ENCODE data around the gene BRME1. TPM values are rescaled to one million over a fixed set of nuclear protein-coding genes. Genes with fewer than 3 reads are reported as not detected.

BRME1 gene
- total RNA-seq, 1 experiment from 2014 or later = 1.5 TPM

GRCh38 chr19:13861714-13862531 is 44.0 kb downstream of the BRME1 start:
- BruUV-seq (replicated peaks) = TSS peak; percentile 77
- TF ChIP-seq CTCF (IDR thresholded peaks at IDR 0.05; ENCODE audit: unreplicated experiment) = peak; percentile 88
- Mint-ChIP-seq H3K27ac (ENCODE audit: unreplicated experiment) (peak overlapping the region; percentile 81), H3K27me3 (ENCODE audit: unreplicated experiment) (no peaks in the 10 kb centered on the region), H3K4me1 (ENCODE audit: low read depth, unreplicated experiment) (peaks cover 51% of the 10 kb centered on the region), H3K9me3 (ENCODE audit: low read depth, unreplicated experiment) (no peaks in the 10 kb centered on the region), H3K36me3 (ENCODE audit: insufficient read depth, unreplicated experiment) (peaks cover 58% of the 10 kb centered on the region), H3K4me3 (ENCODE audit: low read depth, unreplicated experiment) (peak overlapping the region; percentile 80)
- peak; percentile 91 for DNase-seq
- CTCF ChIA-PET = interaction anchor here (0.5 to 2.2 kb wide), 19 partner anchors 10 to 801 kb away, joined by 3 to 16 read pairs (median 4); partner anchors contain the start of gene ZSWIM4
- intact Hi-C loops (cut with micrococcal nuclease; ENCODE audit: unreplicated experiment) = loop anchor here (1.0 kb wide), 1 partner anchor 77 kb away; no protein-coding TSS in a partner anchor

- Mint-ChIP-seq H3K4me3 (ENCODE audit: low read depth, unreplicated experiment) (peak overlapping the region; percentile 80), H3K4me1 (ENCODE audit: low read depth, unreplicated experiment) (peaks cover 46% of the 10 kb centered on the region), H3K9me3 (ENCODE audit: low read depth, unreplicated experiment) (no peaks in the 10 kb centered on the region), H3K36me3 (ENCODE audit: insufficient read depth, unreplicated experiment) (peaks cover 52% of the 10 kb centered on the region), H3K27ac (ENCODE audit: unreplicated experiment) (peak overlapping the region; percentile 81), H3K27me3 (ENCODE audit: unreplicated experiment) (no peaks in the 10 kb centered on the region)
- CTCF ChIA-PET = interaction anchor here (0.7 to 2.2 kb wide), 5 partner anchors 10 to 78 kb away, joined by 3 to 16 read pairs (median 3); no protein-coding TSS in a partner anchor
- BruUV-seq (replicated peaks) = TSS peak; percentile 80
- TF ChIP-seq CTCF (IDR thresholded peaks at IDR 0.05; ENCODE audit: unreplicated experiment) = no peak
- no peak for DNase-seq
- intact Hi-C loops (cut with micrococcal nuclease; ENCODE audit: unreplicated experiment) = no loop called here
These were observed 44.6 kb downstream of the BRME1 start for GRCh38 chr19:13861392-13861713.

GRCh38 chr19:13860679-13861391 is 45.1 kb downstream of the BRME1 start:
- intact Hi-C loops (cut with micrococcal nuclease; ENCODE audit: unreplicated experiment) = no loop called here
- H3K27me3 Mint-ChIP-seq (ENCODE audit: unreplicated experiment) = no peaks in the 10 kb centered on the region
- BruUV-seq (replicated peaks) = no TSS peak
- no peak for DNase-seq
- CTCF ChIA-PET = interaction anchor here (0.7 to 2.2 kb wide), 4 partner anchors 9 to 77 kb away, joined by 3 to 16 read pairs (median 4); no protein-coding TSS in a partner anchor
- H3K4me1 Mint-ChIP-seq (ENCODE audit: low read depth, unreplicated experiment) = peaks cover 44% of the 10 kb centered on the region
- TF ChIP-seq CTCF (IDR thresholded peaks at IDR 0.05; ENCODE audit: unreplicated experiment) = no peak
- H3K27ac Mint-ChIP-seq (ENCODE audit: unreplicated experiment) = peak overlapping the region; percentile 81
- no peaks in the 10 kb centered on the region for H3K9me3 Mint-ChIP-seq (ENCODE audit: low read depth, unreplicated experiment)
- no peak overlapping the region for H3K4me3 Mint-ChIP-seq (ENCODE audit: low read depth, unreplicated experiment)
- peaks cover 49% of the 10 kb centered on the region for H3K36me3 Mint-ChIP-seq (ENCODE audit: insufficient read depth, unreplicated experiment)

GRCh38 chr19:13859361-13859880 is 46.5 kb downstream of the BRME1 start:
- Mint-ChIP-seq H3K4me3 (ENCODE audit: low read depth, unreplicated experiment) (no peak overlapping the region), H3K9me3 (ENCODE audit: low read depth, unreplicated experiment) (no peaks in the 10 kb centered on the region), H3K4me1 (ENCODE audit: low read depth, unreplicated experiment) (peaks cover 40% of the 10 kb centered on the region), H3K36me3 (ENCODE audit: insufficient read depth, unreplicated experiment) (peaks cover 45% of the 10 kb centered on the region), H3K27ac (ENCODE audit: unreplicated experiment) (peak overlapping the region; percentile 91), H3K27me3 (ENCODE audit: unreplicated experiment) (no peaks in the 10 kb centered on the region)
- CTCF ChIA-PET = interaction anchor here (0.6 to 1.6 kb wide), 2 partner anchors 13 to 225 kb away, joined by 4 to 7 read pairs; no protein-coding TSS in a partner anchor
- intact Hi-C loops (cut with micrococcal nuclease; ENCODE audit: unreplicated experiment) = no loop called here
- BruUV-seq (replicated peaks) = no TSS peak
- no peak for DNase-seq
- no peak for TF ChIP-seq CTCF (IDR thresholded peaks at IDR 0.05; ENCODE audit: unreplicated experiment)
